HG03520 (cell line): ENCODE data around the gene GAS2L2.
"Not testable (repeated sequence)": the region's sequence is repeated elsewhere in the genome, so short reads cannot be mapped to it uniquely, and the experiment has no call there.

Source experiments
- ATAC-seq: cut with Tn5 transposase; IDR thresholded peaks from one replicate; pipeline ENCODE4 v1.9.1; 2021; ENCODE audit warnings: mild to moderate bottlenecking, moderate library complexity; ENCODE audit not compliant: unreplicated experiment

Gene GAS2L2

GRCh38 chr17:35730400-35731005 is 22.5 kb downstream of the GAS2L2 start:
- no peak for ATAC-seq

DNA sequence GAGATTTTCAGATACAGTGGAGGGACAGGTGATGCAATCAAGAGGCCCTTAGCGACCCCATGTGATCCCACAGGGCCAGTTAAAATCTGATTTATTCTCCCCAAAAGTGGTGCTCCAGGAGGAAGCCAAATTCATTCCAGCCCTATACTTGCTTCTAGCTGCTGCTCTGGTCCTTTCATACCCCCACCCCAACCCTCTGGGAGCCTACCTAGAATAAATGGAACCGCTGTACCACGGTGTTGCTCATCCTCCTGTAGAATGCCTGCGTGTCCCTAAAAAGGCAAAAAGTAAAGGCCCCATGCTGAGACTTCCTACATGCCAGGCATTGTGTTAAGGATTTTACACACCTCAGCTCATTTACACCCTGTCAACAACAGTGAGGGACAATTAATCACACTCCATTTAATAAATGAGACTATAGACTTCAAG is 23.6 kb downstream of the GAS2L2 start:
- ATAC-seq = no peak

- no peak for ATAC-seq
These were observed 24.5 kb downstream of the GAS2L2 start for GRCh38 chr17:35728551-35728950.

GRCh38 chr17:35727635-35728034 is 25.4 kb downstream of the GAS2L2 start:
- ATAC-seq = no peak

DNA sequence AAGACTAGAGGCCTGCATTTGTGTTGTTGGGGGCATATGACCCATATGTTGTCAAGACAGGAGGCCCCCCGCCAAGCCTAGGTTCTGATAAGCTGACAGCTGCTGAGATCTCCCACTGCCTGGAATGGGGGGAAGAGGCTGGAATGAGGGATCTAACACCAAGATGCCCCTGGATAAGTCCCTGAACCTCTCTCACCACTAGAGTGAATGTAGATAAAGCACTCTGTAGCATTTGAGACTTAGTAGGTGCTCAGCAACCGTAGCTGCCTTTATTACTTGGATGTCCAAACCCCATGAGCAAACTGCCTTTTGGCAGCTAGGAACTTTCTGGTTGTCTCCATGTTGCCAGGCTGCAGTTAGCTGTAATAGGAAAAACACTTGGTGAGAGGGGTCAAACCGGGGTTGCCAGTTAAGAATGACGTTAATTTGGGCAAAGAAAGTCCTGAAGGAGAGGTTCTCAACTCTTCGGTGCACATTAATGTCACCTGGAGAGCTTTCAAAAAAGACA is 26.0 kb downstream of the GAS2L2 start:
- no peak for ATAC-seq

DNA sequence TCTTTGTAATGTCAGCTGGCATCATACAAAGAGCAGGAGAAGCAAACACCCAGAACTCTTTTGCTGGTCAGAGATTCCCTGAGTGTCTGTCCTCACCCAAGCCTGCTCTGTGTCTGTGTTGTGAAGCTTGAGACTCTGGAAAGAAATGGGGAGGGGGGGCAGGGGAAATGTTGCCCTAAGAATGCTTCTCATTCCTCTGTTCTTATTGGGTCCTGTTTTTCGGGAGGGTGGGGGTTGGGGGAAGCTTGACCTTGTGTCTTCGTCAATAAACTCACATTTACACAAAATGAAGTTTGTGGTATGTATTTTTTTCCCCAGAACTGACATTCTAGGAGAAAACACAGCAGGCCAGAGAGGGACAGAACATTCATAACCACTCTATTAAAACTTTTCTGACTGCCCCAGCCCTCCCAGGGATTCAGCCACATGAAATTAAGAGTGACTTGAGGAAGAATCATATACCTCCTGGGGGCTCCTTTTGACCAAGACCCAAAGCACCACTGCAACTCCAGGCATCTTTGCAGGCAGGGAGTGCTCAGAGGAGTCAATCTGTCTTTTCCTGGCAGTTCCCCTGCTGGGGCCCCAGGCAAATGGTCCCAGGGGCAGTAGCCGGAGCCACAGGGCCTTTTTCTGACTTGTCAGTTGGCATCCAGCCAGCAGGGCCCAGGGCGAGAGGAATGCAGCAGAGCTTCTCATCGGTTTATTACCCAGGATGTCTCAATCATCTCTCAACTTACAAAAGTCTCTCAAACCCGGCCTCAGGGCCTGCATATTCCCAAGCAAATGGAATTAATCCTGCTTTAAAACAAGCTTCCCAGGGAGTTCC is 26.7 kb downstream of the GAS2L2 start:
- ATAC-seq = no peak

- no peak for ATAC-seq
These were observed 27.3 kb downstream of the GAS2L2 start for GRCh38 chr17:35725802-35726126.

DNA sequence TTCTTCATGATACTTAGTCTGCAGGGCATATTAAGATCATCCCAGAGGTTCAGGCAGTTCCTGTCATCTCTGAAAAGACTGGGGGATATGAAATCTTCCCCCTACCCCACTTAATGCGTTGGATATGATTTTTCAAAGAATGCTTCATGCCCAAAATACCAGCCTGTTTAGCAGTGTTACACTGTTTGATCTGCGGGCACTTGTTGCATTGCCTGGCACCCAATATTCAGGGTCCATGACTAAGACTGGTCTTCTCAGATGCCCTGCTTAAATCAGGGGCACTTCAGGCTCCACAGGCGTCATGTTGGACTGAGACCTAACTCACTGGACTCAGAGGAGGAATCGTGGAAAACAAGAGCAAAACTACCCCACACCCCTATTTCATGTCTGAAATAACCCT is 28.0 kb downstream of the GAS2L2 start:
- ATAC-seq = no peak

- ATAC-seq = no peak
These were observed 29.3 kb downstream of the GAS2L2 start for GRCh38 chr17:35723735-35724134.

DNA sequence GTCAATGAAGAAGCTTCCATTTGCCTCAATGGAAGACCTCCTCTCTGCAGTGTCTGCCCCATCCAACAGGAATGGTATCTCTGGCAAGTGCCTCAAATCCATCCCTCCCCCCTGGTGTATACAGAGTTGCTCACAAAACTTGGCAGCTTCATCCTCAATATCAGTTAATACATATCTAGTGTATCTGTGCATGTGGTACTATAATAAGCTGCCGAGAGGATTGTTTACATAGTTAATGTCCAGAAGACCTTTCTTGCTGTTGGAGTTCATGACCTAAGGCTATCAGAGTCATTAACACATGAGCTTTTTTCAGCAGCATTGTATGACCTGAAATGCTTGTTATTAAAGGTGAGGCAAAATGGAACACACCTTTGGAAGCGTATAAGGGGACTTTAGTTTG is 35.6 kb downstream of the GAS2L2 start:
- ATAC-seq = no peak

DNA sequence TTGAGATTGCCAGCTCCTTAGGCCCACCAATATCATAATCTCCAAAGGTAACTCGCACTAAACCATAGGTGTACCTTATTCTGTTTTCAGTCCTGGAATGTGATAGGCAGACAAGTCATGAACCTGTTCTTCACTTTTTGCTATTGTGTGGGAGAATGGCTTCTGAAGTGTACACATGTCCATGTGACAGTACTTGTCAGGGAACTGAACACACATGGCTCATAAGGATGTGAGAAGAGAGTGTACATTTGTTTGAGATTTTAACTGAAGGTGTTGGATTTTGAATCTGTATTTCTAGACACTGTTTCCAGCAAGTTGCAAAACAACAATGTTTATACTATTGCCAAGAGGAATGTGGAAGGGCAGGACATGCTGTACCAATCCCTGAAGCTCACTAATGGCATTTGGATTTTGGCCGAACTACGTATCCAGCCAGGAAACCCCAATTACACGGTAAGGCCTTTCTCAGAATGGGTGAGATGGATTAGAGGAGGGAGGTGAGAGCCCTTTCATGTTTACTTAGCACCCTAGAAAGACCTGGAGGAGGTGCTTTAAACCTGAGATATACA is 36.1 kb downstream of the GAS2L2 start:
- ATAC-seq = no peak

- ATAC-seq = no peak
These were observed 36.9 kb downstream of the GAS2L2 start for GRCh38 chr17:35716173-35716572.

- no peak for ATAC-seq
These were observed 37.6 kb downstream of the GAS2L2 start for GRCh38 chr17:35715416-35715815.

DNA sequence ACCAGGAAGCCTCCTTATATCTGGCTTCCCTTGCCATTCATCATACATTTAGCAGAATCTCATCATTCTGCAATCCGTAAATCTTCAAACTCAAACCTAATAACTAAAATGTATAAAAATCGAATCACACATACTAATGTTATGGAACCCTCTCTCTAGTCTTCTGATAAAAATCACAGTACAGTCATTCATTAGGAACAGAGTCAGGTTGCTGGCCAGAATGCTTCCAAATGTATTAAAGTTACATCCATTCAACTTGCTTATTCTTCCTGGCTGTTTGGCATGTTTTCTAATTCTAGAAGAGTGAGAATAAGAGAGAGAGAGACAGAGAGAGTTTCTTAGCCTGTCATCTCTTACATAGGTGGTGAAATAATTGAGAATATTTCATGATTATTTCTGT is 38.1 kb downstream of the GAS2L2 start:
- ATAC-seq = no peak

DNA sequence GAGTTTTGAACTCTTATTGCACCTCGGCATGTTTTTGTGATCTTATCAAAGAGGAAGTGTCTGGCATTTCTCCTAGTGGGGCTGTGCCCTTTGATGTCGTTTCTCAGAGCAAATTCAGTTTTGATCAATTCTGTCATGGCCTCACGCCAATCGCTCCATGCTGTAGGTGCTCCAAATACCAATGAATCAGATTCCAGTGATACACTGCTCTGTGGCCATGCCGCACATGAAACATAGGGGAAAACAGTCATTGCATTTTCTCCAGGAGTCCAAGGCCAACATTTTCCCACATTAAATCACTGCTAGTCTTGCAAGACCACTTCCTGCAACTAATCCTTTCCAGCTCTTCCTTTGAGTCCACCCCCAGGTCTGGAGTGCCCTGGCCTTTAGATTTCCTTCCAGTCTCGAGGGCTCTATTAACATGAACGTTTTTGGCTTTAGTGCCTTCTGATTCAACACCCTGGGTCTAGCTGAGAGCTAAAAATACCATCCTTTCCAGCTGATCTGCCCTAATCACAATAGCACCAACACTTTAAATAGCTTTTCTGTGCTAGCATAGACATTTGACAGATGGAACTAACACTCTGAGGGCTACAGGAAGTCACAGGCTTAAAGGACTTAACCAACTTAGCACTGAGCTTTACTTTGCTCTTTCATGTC is 39.8 kb downstream of the GAS2L2 start:
- ATAC-seq = no peak

DNA sequence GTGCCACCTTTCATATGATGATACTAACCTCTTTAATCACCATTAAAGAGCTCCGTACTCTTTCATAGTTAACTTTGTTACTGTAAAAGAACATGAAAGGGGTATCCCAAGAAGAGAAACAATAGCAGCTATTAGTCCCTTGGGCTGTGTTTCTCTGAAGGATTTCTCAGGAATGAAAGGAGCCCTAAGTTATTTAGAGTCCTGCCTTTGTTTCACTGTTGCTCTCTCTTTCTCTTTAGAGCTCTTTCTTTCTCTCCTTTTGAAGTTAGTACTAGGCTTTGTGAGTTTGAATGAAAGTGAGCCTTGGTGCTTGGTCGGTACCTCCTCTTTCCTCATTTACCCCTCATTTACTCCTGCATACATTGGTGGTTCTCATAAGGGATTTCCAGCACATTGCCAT is 42.1 kb downstream of the GAS2L2 start:
- no peak for ATAC-seq

GRCh38 chr17:35709874-35710273 is 43.2 kb downstream of the GAS2L2 start:
- no peak for ATAC-seq

DNA sequence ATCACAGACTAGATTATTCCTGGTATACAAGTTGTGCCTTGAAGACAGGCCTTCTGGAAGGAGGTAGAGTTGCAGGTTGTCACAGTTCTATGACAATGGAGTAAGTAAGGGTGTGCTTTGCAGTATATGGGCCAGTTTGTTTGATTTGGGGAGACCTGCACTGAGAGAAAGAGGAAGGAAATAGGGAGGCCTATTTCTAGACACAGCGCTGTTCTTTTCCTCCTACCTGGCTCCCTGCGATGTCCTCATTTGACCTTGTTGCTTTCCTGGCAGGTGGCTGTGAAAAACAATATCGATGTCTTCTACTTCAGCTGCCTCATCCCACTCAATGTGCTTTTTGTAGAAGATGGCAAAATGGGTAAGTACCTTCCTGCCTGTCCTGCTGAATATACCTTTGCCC is 44.1 kb downstream of the GAS2L2 start:
- ATAC-seq = no peak

DNA sequence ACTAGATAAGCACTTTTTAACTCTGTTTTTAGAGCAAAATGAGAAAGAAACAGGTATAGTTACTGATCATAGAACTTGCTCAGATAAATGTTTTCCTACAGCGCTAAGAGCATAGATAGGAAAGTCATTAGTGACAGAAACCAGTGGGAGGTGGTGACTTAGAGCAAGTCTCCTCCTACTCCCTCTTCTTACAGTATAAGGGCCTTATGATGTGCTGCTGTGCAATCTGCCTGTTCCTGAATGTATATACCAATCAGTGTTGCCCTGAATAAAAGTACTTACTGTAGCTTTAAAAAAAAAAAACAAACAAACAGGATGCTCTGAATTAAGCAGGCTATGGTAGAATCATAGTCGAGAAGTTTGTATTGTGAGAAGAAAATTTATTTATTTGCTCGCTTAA is 44.9 kb downstream of the GAS2L2 start:
- no peak for ATAC-seq

- ATAC-seq = no peak
These were observed 47.3 kb downstream of the GAS2L2 start for GRCh38 chr17:35705705-35706104.

- ATAC-seq = no peak
These were observed 47.8 kb downstream of the GAS2L2 start for GRCh38 chr17:35705230-35705629.

DNA sequence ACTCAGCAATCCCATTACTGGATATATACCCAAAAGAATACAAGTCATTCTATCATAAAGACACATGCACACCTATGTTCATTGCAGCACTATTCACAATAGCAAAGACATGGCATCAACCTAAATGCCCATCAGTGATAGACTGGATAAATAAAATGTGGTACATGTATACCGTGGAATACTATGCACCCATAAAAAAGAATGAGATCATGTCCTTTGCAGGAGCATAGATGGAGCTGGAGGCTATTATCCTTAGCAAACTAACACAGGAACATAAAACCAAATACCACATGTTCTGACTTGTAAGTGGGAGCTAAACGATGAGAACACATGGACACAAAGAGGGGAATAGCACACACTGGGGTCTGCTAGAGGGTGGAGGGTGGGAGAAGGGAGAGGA is 49.7 kb downstream of the GAS2L2 start:
- not testable (repeated sequence) for ATAC-seq
